Ovary (tissue), 9 donors: Measurements from ENCODE around the gene KLF3. TPM values are rescaled to one million over a fixed set of nuclear protein-coding genes. Genes with fewer than 3 reads are reported as not detected.

ENCODE experiments used
- DNase-seq, 5 donors: peaks; one replicate each; pipeline ENCODE4 v3.0.0-alpha.2; 2019 to 2020
- H3K27ac ChIP-seq, 2 donors: fragments of 200-600 bp; one replicate each; pipeline versions ENCODE4 v1.5.1 to v1.8.0; 2019 to 2022
- H3K27me3 ChIP-seq: fragments of 200-600 bp; one replicate; pipeline ENCODE4 v1.8.0; 2022
- H3K36me3 ChIP-seq: fragments of 200-600 bp; sonication (generic); one replicate; pipeline ENCODE4 v1.5.1; 2019
- H3K4me1 ChIP-seq: one replicate; pipeline ENCODE4 v1.8.1; 2013; ENCODE audit warnings: mild to moderate bottlenecking, moderate library complexity; ENCODE audit not compliant: insufficient read depth
- H3K4me3 ChIP-seq: fragments of 200-600 bp; sonication (generic); one replicate; pipeline ENCODE4 v1.5.1; 2017
- H3K9me3 ChIP-seq, 2 donors: fragments of 200-600 bp in 1 of 2; sonication (generic) in 1 of 2; one replicate each; pipeline versions ENCODE4 v1.5.1 to v1.8.1; 2013 to 2019; ENCODE audit warnings: mild to moderate bottlenecking in 1 of 2, moderate library complexity in 1 of 2
- EP300 ChIP-seq: sonication (generic); formaldehyde crosslinking; IDR thresholded peaks from one replicate; pipeline ENCODE4 v1.6.1; 2017; ENCODE audit warnings: antibody characterized with exemption
- POLR2A ChIP-seq: fragments of 450-650 bp; IDR thresholded peaks from one replicate; pipeline ENCODE4 v1.6.1; 2017; ENCODE audit warnings: antibody characterized with exemption, mild to moderate bottlenecking, moderate library complexity
- WGBS, 3 donors: extraction: QIAGEN DNeasy Blood & Tissue Kit in 1 of 3; methylation state at CpG; one replicate each; pipeline versions ENCODE4 v1.1.5 to v1.1.7; 2013 to 2017; 5-methylcytosine and 5-hydroxymethylcytosine counted together
- intact Hi-C, 4 donors: fragments of 100-400 bp; cut with DNase I; formaldehyde crosslinking; loops; one replicate each; pipeline versions ENCODE4 v1.11.0 to v1.15.1; 2022 to 2023
- polyA plus RNA-seq, 2 donors: library from polyadenylated mRNA; stranded (reverse); fragments of 200-250 nt in 1 of 2; fragments of 350-450 nt in 1 of 2; fragmentation: Illumina TruSeq in 1 of 2; extraction: RNeasy Lipid Tissue Mini Kit (QIAGEN cat#74804) in 1 of 2; gene quantifications; one replicate each; pipeline ENCODE4 v1.2.3, GENCODE V29; 2013 to 2014
- total RNA-seq, 7 donors: library from RNA; depleted of rRNA in 2 of 7; stranded (reverse); fragments of >200 nt in 2 of 7; fragmentation: NEBNext Ultra II Directional in 3 of 7; extraction: Animal tissue kit (Norgen Biotek cat#: 25700) in 3 of 7; gene quantifications; one replicate each; pipeline versions ENCODE4 v1.1.0 to v1.2.4, GENCODE V29; 2016 to 2023
- TF ChIP-seq, protein P1 (sequence below), 3 donors: fragments of 450-650 bp in 2 of 3; fragments of 200-600 bp in 1 of 3; IDR thresholded peaks; one replicate each; pipeline versions ENCODE4 v1.5.1 to v1.8.0; 2016 to 2022; ENCODE audit warnings: antibody characterized with exemption in 3 of 3, mild to moderate bottlenecking in 1 of 3
- donor health status: DM: no; HTN: no; CAD: no; lungs with moderate emphysema.
- donor health status: DM: no; HTN: no; CAD: no.
- donor health status: Bipolar disorder and iron deficiency.
- donor health status: DM: yes; HTN: yes; CAD: no.
- donor health status: DM: no; HTN: no; CAD: no.
- donor health status: DM: yes; HTN: yes; CAD: no.

KLF3 gene
- total and polyA plus RNA-seq, 9 donors: 32.9 to 111 (median 74.2) TPM

DNA sequence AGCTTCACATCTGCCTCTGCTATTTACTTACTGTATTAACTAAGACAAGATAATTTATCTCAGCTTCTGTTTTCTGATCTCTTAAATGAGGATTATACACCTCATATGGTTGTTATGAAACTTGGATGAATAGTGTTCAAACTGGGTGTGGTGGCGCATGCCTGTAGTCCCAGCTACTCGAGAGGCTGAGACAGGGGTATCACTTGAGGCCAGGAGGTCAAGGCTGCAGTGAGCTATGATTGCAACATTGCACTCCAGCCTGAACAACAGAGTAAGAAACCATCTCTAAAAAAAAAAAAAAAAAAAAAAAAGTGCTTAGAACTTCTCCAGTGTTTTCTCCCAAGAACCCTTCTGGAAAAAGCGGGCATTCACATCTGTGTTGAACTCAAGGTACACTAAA is 19.8 kb upstream of the KLF3 start:
- DNase-seq: peak in 1 of 5 donors; percentile 56
- no peak overlapping the region for H3K4me3 ChIP-seq
- H3K9me3 ChIP-seq: no peaks in the 10 kb centered on the region
- no peaks in the 10 kb centered on the region for H3K27me3 ChIP-seq
- no peak overlapping the region for H3K27ac ChIP-seq
- no peaks in the 10 kb centered on the region for H3K36me3 ChIP-seq
- intact Hi-C loops: no loop called here
- TF ChIP-seq POLR2A (no peak), EP300 (no peak)
- TF ChIP-seq, protein P1, sequence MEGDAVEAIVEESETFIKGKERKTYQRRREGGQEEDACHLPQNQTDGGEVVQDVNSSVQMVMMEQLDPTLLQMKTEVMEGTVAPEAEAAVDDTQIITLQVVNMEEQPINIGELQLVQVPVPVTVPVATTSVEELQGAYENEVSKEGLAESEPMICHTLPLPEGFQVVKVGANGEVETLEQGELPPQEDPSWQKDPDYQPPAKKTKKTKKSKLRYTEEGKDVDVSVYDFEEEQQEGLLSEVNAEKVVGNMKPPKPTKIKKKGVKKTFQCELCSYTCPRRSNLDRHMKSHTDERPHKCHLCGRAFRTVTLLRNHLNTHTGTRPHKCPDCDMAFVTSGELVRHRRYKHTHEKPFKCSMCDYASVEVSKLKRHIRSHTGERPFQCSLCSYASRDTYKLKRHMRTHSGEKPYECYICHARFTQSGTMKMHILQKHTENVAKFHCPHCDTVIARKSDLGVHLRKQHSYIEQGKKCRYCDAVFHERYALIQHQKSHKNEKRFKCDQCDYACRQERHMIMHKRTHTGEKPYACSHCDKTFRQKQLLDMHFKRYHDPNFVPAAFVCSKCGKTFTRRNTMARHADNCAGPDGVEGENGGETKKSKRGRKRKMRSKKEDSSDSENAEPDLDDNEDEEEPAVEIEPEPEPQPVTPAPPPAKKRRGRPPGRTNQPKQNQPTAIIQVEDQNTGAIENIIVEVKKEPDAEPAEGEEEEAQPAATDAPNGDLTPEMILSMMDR (IDR thresholded peaks at IDR 0.05): no peak
- WGBS, 3 donors: 64 to 74% (median 71%) methylated on average over 3 of the region's 3 CpGs
- H3K4me1 ChIP-seq: no peaks in the 10 kb centered on the region

DNA sequence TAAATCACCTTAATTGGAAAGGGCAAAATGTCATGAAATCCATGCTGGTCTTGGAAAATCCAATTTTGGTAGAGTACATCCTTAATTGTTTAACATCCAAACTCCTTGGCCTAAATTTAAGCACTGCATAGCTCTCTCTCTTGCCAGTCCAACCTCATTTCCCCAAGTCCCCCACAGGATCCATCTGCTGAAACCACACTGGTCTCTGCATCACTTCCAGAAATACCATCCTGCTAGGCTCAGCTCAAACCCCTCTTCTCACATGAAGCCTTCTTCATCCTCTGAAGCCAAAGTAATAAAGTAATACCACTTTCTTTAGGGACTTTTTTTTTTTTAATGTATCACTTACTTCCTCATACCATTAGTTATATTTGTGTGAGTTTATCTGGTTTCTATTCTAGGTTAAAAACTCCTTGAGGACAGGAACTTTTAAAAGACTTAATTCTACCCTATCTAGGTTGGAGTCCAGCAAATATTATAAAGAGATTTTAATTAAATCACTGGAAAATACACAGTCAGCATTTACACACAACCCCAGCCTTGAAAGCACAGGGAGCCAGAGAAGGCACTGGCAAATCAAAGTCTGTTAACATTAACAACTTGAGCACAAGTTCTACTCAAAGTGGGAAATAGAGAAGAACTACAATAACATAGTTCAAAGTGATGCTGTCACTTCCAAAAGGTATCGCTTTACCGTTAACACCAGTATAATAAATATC is 16.7 kb upstream of the KLF3 start:
- 94 to 98% (median 97%) methylated on average over 2 of the region's 2 CpGs for WGBS, 3 donors
- DNase-seq: no peak
- Histone ChIP-seq H3K36me3 (no peaks in the 10 kb centered on the region), H3K4me1 (no peaks in the 10 kb centered on the region), H3K4me3 (no peak overlapping the region), H3K9me3 (no peaks in the 10 kb centered on the region), H3K27me3 (no peaks in the 10 kb centered on the region), H3K27ac (no peak overlapping the region)
- intact Hi-C loops: no loop called here
- TF ChIP-seq, protein P1 (IDR thresholded peaks at IDR 0.05): no peak
- TF ChIP-seq POLR2A (no peak), EP300 (no peak)

- intact Hi-C loops: no loop called here
- WGBS, 3 donors: 92 to 97% (median 96%) methylated on average over 9 of the region's 9 CpGs
- H3K27ac ChIP-seq: no peak overlapping the region
- TF ChIP-seq, protein P1 (IDR thresholded peaks at IDR 0.05): no peak
- TF ChIP-seq EP300: no peak
- TF ChIP-seq POLR2A: no peak
- H3K27me3 ChIP-seq: no peaks in the 10 kb centered on the region
- DNase-seq: no peak
- H3K36me3 ChIP-seq: no peaks in the 10 kb centered on the region
- no peaks in the 10 kb centered on the region for H3K9me3 ChIP-seq
- no peak overlapping the region for H3K4me3 ChIP-seq
- no peaks in the 10 kb centered on the region for H3K4me1 ChIP-seq
Measured at GRCh38 chr4:38650133-38650532, 13.9 kb upstream of the KLF3 start.

DNA sequence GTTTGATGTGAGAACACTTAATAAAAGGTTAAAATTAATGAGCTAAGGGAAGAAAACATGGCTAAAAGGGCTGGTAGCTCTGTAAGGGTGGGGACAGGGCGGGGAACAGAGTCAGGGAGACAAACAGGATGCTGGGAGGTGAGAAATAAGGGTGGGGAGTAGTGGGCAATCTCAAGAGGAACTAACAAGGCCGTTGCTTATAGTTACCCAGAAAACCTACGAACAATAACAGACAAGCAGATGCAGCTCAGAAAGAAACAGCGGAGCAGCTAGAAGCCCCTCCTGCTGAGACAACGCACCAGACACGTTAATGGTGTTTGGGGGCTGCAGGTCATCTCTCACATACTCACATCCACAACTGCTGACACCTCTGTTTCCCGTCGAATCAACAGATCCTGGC is 9.7 kb upstream of the KLF3 start:
- Histone ChIP-seq H3K9me3 (no peaks in the 10 kb centered on the region), H3K27me3 (no peaks in the 10 kb centered on the region), H3K36me3 (no peaks in the 10 kb centered on the region), H3K4me3 (no peak overlapping the region), H3K4me1 (no peaks in the 10 kb centered on the region), H3K27ac (no peak overlapping the region)
- intact Hi-C loops: no loop called here
- no peak for DNase-seq
- WGBS, 3 donors: 53 to 66% (median 60%) methylated on average over 8 of the region's 8 CpGs
- no peak for TF ChIP-seq EP300
- no peak for TF ChIP-seq POLR2A
- TF ChIP-seq, protein P1 (IDR thresholded peaks at IDR 0.05): no peak
